HG02870 (cell line): ENCODE data around the gene LSR.
"Not testable (repeated sequence)": the region's sequence is repeated elsewhere in the genome, so short reads cannot be mapped to it uniquely, and the experiment has no call there.

Source experiments
- ATAC-seq: cut with Tn5 transposase; IDR thresholded peaks from one replicate; pipeline ENCODE4 v1.9.1; 2021; ENCODE audit warnings: mild to moderate bottlenecking, moderate library complexity; ENCODE audit not compliant: unreplicated experiment

The LSR gene

DNA sequence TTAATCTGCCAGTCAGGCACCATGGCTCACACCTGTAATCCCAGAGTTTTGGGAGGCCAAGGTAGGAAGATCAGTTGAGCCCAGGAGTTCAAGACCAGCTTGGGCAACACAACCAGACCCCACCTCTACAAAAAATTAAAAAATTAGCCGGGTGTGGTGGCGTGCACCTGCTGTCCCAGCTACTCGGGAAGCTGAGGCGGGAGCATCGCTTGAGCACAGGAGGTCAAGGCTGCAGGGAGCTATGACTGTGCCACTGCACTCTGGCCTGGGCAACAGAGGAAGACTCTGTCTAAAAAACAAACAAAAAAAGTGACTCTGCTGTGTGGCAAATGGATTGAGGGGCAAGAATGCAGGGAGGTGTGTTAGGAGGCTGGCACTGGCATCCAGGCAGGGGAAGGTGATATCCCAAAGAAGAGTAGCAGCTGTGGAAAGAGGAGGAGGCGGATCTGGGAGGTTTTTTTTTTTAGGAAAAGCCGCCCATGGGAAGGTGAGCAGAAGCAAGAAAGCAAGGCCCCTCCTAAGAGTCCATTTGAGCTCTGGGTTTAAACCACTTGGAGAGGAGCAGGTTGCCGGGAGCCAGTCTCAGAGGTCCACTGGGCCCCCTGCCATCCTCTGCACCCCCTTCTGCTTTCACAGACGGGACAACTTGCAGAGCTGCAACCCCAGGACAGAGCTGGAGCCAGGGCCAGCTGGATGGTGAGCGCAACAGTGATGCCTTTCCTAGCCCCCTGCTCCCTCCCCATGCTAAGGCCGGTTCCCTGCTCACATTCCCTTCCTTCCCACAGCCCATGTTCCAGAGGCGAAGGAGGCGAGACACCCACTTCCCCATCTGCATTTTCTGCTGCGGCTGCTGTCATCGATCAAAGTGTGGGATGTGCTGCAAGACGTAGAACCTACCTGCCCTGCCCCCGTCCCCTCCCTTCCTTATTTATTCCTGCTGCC is 35.6 kb downstream of the LSR start:
- no peak for ATAC-seq

DNA sequence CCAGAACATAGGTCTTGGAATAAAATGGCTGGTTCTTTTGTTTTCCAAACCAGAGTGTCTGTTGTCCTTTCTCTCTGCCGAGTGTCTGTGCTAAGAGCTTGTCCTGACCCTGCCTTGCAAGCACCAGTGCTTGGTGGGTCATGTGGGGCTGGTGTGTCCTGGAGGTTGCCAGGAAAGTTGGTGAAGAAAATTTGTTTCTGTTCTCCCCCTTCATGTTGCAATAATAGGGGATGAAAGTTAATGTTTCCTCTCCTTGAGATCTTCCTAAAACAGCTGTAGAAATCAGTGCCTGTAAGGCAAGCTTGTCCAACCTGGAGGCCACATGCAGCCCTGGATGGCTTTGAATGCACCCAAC is 36.3 kb downstream of the LSR start:
- ATAC-seq = no peak

- not testable (repeated sequence) for ATAC-seq
Measured at GRCh38 chr19:35285465-35285864, 36.7 kb downstream of the LSR start.

- ATAC-seq = not testable (repeated sequence)
Measured at GRCh38 chr19:35286101-35286500, 37.3 kb downstream of the LSR start.

DNA sequence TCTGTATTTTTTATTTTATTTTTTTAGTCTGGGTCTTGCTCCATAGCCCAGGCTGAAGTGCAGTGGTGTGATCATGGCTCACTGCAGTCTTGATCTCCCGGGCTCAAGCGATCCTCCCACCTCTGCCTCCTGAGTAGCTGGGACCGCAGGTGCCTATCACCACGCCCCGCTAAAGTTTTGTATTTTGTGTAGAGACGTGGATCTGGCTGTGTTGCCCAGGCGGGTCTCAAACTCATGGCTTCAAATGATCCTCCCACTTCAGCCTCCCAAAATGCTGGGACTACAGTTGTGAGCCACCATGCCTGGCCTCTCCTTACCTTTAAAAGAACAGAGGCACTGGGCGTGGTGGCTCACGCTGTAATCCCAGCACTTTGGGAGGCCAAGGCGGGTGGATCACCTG is 38.9 kb downstream of the LSR start:
- ATAC-seq = no peak

DNA sequence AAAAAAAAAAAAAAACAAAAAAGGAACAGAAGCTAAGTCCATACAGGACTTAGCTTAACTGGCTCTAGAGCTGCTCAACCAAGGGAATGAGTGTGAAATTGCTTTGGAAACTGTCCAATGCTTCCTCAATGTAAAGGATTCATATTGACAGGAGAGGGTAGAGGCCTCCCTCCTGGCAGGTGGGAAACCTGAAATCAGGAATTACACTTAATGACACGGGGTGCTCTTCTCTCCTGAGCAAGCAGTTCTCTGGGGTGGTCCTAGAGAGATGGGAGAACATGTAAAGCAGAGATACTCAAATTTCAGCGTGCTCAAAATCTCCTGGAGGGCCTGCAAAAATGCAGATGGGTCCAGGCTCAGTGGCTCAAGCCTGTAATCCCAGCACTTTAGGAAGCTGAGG is 39.5 kb downstream of the LSR start:
- ATAC-seq = no peak

DNA sequence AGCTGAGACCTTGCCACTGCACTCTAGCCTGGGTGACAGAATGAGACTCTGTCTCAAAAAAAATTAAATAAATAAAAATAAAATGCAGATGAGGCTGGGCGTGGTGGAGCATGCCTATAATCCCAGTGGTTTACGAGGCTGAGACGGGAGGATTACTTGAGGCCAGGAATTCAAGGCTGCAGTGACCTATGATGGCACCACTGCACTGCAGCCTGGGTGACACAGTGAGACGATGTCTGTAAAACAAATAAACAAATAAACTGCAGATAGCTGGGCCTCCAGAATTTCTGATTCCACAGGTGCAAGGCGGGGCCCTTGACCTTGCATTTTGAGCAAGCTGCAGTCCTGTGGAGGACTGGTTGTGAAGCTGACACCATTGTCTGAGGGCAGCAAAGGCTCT is 40.1 kb downstream of the LSR start:
- ATAC-seq = no peak

DNA sequence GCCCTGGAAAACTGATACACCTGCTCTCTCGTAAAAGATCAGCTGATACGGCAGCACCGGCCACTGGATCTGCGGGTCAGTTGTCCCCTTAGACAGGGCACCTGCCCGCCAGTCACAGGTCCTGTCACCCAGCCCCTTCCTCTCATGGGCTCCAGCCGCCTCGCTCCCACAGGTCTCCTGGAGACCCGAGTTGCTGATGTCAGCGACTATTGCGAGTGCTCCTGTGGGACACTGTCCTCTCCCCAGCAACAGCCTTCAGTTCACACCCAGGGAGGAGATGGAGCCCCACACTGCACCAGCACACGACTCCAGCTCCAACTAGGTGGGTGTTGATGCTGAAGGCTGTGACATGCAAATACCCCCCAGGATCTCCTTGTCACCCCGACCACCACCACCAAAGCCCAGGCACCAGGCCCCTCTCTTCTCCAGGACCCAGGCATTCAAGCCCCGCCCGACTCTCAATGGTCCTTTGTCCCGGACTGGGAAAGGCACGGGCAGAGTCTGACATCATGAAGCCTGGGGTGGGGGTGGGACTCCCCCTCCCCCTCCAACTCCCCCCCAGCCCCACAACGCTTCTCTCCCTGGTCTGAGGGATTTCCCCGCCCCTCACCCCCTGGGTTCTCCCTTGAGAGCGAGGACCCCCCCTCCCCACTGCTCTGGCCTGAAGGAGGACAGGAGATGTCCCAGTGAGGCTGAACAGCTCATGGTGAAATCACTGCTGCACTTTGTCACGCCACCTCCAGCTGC is 41.8 kb downstream of the LSR start:
- no peak for ATAC-seq

DNA sequence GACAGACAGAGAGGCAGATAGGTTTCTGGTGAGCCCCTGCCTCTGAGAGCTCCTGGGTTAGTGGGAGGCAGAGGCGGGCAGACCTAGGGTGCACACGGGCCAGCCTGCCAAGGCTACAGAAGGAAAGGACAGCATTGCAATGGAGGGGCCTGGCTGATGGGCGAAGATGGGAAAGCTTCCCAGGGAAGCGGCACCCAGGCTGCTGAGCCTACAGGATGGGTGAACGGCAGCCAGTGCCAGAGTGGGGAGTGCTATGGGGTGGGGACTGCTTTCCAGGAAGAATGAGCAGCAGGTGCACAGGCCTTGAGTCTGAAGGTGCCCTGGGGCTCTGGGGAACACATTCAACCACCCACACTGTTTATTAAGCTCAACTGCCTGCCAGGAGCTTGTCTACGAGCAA is 42.5 kb downstream of the LSR start:
- ATAC-seq = no peak

- ATAC-seq = no peak
Measured at GRCh38 chr19:35291916-35292315, 43.1 kb downstream of the LSR start, which contains the start of gene MAG. TSS of gene MAG (plus strand) at chr19:35292161. CDS start at chr19:35295409, 3,248 bp downstream.

GRCh38 chr19:35292421-35293362 is 43.9 kb downstream of the LSR start:
- no peak for ATAC-seq

DNA sequence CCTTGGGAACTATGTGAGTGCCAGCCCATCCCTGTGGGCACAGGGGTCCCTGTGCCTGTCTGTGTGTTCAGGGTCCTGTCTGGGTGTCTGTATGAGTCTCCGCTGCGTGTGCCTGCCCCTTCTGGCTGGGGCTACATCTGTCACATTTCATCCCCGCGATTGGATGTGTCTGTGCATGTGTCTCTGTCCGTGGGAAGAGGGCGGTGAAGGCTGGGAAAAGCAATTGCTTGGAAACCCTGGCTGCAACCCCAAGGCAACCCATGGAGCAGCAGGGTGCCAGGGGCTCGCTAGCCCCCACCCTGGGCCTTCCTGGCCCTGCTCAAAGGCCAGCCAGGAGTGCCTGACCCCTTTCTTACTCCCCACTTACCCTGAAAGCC is 44.5 kb downstream of the LSR start:
- no peak for ATAC-seq

GRCh38 chr19:35293808-35294207 is 45.0 kb downstream of the LSR start:
- no peak for ATAC-seq

- no peak for ATAC-seq
Measured at GRCh38 chr19:35294328-35294727, 45.5 kb downstream of the LSR start.

DNA sequence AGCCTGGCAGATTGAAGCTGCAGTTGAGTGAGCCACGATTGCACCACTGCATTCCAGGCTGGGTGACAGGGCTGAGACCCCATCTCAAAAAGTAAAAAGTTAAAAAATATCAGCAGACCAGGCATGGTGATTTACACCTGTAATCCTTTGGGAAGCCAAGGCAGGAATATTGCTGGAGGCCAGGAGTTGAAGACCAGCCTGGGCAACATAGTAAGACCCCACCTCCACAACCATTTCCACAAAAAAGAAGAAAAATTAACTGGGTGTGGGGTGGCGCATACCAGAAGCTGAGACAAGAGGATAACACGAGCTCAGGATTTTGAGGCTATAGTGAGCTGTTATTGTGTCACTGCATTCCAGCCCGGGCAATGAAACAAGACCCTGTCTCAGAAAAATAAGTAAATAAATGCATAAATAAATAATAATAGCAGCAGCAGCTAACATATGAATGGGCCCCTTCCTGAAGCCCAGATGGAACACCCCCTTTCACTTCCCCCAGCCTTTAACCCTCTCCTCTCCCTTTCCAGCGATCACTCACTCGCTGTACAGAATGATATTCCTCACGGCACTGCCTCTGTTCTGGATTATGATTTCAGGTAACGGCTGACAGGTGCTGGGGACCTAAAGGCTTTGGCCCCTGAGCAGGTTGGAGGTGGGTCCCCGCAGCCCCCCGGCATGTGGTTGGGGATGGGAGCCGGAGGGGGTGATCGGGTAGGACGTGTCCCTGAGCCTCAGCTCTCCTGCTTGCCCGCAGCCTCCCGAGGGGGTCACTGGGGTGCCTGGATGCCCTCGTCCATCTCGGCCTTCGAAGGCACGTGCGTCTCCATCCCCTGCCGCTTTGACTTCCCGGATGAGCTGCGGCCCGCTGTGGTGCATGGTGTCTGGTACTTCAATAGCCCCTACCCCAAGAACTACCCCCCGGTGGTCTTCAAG is 46.3 kb downstream of the LSR start:
- no peak for ATAC-seq

- no peak for ATAC-seq
Measured at GRCh38 chr19:35295792-35296462, 47.1 kb downstream of the LSR start.

- ATAC-seq = no peak
Measured at GRCh38 chr19:35296644-35297514, 48.1 kb downstream of the LSR start.

DNA sequence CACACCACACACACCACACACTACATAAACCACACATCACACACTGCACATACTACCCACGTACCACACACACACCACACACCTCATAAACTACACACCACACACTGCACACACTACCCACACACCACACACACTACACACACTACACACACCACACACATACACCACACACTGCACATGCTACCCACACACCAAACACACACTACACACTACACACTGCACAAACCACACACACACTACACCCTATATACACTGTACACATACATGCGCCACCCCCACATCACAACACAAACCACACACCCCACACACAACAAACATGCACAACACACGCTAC is 48.7 kb downstream of the LSR start:
- no peak for ATAC-seq

- no peak for ATAC-seq
Measured at GRCh38 chr19:35297922-35298321, 49.1 kb downstream of the LSR start.
